ENCODE data around the gene SLC9A9.

GRCh38 chr3:143313893-143314188 lies 534.4 kb downstream of the SLC9A9 start:
- TF ChIP-seq, protein P1, sequence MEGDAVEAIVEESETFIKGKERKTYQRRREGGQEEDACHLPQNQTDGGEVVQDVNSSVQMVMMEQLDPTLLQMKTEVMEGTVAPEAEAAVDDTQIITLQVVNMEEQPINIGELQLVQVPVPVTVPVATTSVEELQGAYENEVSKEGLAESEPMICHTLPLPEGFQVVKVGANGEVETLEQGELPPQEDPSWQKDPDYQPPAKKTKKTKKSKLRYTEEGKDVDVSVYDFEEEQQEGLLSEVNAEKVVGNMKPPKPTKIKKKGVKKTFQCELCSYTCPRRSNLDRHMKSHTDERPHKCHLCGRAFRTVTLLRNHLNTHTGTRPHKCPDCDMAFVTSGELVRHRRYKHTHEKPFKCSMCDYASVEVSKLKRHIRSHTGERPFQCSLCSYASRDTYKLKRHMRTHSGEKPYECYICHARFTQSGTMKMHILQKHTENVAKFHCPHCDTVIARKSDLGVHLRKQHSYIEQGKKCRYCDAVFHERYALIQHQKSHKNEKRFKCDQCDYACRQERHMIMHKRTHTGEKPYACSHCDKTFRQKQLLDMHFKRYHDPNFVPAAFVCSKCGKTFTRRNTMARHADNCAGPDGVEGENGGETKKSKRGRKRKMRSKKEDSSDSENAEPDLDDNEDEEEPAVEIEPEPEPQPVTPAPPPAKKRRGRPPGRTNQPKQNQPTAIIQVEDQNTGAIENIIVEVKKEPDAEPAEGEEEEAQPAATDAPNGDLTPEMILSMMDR (IDR thresholded peaks at IDR 0.05), result no peak
- no peak for TF ChIP-seq POLR2AphosphoS5 (IDR thresholded peaks at IDR 0.05)

Measured in transverse colon (tissue), 4 donors.